Neural cell (in vitro differentiated cells): ENCODE data around the gene ZSCAN2. TPM values are rescaled to one million over a fixed set of nuclear protein-coding genes. Genes with fewer than 3 reads are reported as not detected.

Experiments used
- H2AFZ ChIP-seq: fragments of 200-600, 300-800 bp; sonication (generic), shearing (Covaris generic); 2 replicates; pipeline ENCODE4 v1.6.0; 2014; ENCODE audit warnings: low read depth, mild to moderate bottlenecking, antibody characterized with exemption, low read length, moderate library complexity
- H3F3A ChIP-seq: fragments of 200-600 bp; shearing (Covaris generic); 2 replicates; pipeline ENCODE4 v1.6.1; 2016; ENCODE audit warnings: mild to moderate bottlenecking, moderate library complexity, mixed read lengths, antibody characterized with exemption, low read length; ENCODE audit not compliant: insufficient read depth, poor library complexity, severe bottlenecking
- H3K27ac ChIP-seq: fragments of 200-600, 300-800 bp; sonication (generic), shearing (Covaris generic); 2 replicates; pipeline ENCODE4 v1.5.1; 2014; ENCODE audit warnings: mild to moderate bottlenecking, low read length, moderate library complexity
- H3K27me3 ChIP-seq: fragments of 300-800, 200-600 bp; sonication (generic), shearing (Covaris generic); 2 replicates; pipeline ENCODE4 v1.6.0; 2014; ENCODE audit warnings: mild to moderate bottlenecking, low read depth, low read length, moderate library complexity; ENCODE audit not compliant: insufficient read depth
- H3K36me3 ChIP-seq: fragments of 300-800, 200-600 bp; sonication (generic), shearing (Covaris generic); 2 replicates; pipeline ENCODE4 v1.5.1; 2014; ENCODE audit warnings: mild to moderate bottlenecking, antibody characterized with exemption, low read length, moderate library complexity; ENCODE audit not compliant: insufficient read depth
- H3K4me2 ChIP-seq: fragments of 300-800, 200-600 bp; sonication (generic), shearing (Covaris generic); 2 replicates; pipeline ENCODE4 v1.6.0; 2014; ENCODE audit warnings: mild to moderate bottlenecking, low read length
- H3K4me3 ChIP-seq: fragments of 300-800, 200-600 bp; sonication (generic), shearing (Covaris generic); 2 replicates; pipeline ENCODE4 v1.5.1; 2014; ENCODE audit warnings: mild to moderate bottlenecking, low read length, moderate library complexity
- H3K79me2 ChIP-seq: fragments of 200-600 bp; shearing (Covaris generic); replicated peaks from 2 replicates; pipeline ENCODE4 v1.6.0; 2014; ENCODE audit warnings: mild to moderate bottlenecking, low read length, moderate library complexity; ENCODE audit not compliant: insufficient read depth
- H3K9ac ChIP-seq: fragments of 300-800, 200-600 bp; sonication (generic), shearing (Covaris generic); 2 replicates; pipeline ENCODE4 v1.6.1; 2016; ENCODE audit warnings: mild to moderate bottlenecking, low read length, mixed read lengths
- H3K9me2 ChIP-seq: fragments of 200-600 bp; shearing (Covaris generic); 2 replicates; pipeline ENCODE4 v1.6.1; 2016; ENCODE audit warnings: mild to moderate bottlenecking, low read length, mixed read lengths; ENCODE audit not compliant: insufficient read depth
- H3K9me3 ChIP-seq: fragments of 200-600, 300-800 bp; sonication (generic), shearing (Covaris generic); 2 replicates; pipeline ENCODE4 v1.6.1; 2016; ENCODE audit warnings: mild to moderate bottlenecking, mixed run types, low read length, moderate library complexity, mixed read lengths
- H4K20me1 ChIP-seq: fragments of 200-600 bp; shearing (Covaris generic); 2 replicates; pipeline ENCODE4 v1.6.1; 2016; ENCODE audit warnings: mild to moderate bottlenecking, mixed run types; ENCODE audit not compliant: insufficient read depth
- CTCF ChIP-seq: fragments of 450-650 bp; IDR thresholded peaks from 2 replicates; pipeline ENCODE4 v1.5.1; 2014; ENCODE audit warnings: antibody characterized with exemption, mild to moderate bottlenecking, moderate library complexity; ENCODE audit not compliant: poor library complexity, severe bottlenecking
- EP300 ChIP-seq: fragments of 450-650 bp; conservative IDR thresholded peaks from 2 replicates; pipeline ENCODE4 v1.6.1; 2014; ENCODE audit warnings: antibody characterized with exemption, mild to moderate bottlenecking, moderate library complexity; ENCODE audit not compliant: poor library complexity, severe bottlenecking
- EZH2 ChIP-seq: fragments of 200-600, 300-800 bp; shearing (Covaris generic), sonication (generic); IDR thresholded peaks from 2 replicates; pipeline ENCODE4 v1.6.1; 2014; ENCODE audit warnings: antibody characterized with exemption, low read length, borderline replicate concordance, mild to moderate bottlenecking; ENCODE audit not compliant: insufficient read depth, poor library complexity, severe bottlenecking
- MXI1 ChIP-seq: fragments of 450-650 bp; conservative IDR thresholded peaks from 2 replicates; pipeline ENCODE4 v1.6.1; 2014; ENCODE audit warnings: antibody characterized with exemption, mild to moderate bottlenecking; ENCODE audit not compliant: poor library complexity, severe bottlenecking
- POLR2AphosphoS5 ChIP-seq: IDR thresholded peaks from 2 replicates; pipeline ENCODE4 v1.6.1; 2012
- RAD21 ChIP-seq: fragments of 450-650 bp; conservative IDR thresholded peaks from 2 replicates; pipeline ENCODE4 v1.6.1; 2014; ENCODE audit warnings: antibody characterized with exemption, mild to moderate bottlenecking, moderate library complexity
- REST ChIP-seq: IDR thresholded peaks from 2 replicates; pipeline ENCODE4 v1.6.1; 2012; ENCODE audit warnings: borderline replicate concordance
- SMC3 ChIP-seq: fragments of 450-650 bp; conservative IDR thresholded peaks from 2 replicates; pipeline ENCODE4 v1.6.1; 2014; ENCODE audit warnings: antibody characterized with exemption, mild to moderate bottlenecking, moderate library complexity; ENCODE audit not compliant: poor library complexity
- TAF1 ChIP-seq: IDR thresholded peaks from 2 replicates; pipeline ENCODE4 v1.6.1; 2012; ENCODE audit warnings: low read depth
- polyA plus RNA-seq: library from polyadenylated mRNA; depleted of rRNA; stranded (reverse); fragments of >200 nt; gene quantifications from 2 replicates; pipeline ENCODE4 v1.2.3, GENCODE V29; 2014

Gene ZSCAN2
- polyA plus RNA-seq, 1 donor from 2014 or later, result 55.6 TPM

- TF ChIP-seq CTCF (no peak), RAD21 (no peak), POLR2AphosphoS5 (no peak), MXI1 (no peak), TAF1 (no peak), EP300 (no peak), SMC3 (no peak), EZH2 (no peak), REST (no peak)
- peaks cover 18% of the 10 kb centered on the region for H4K20me1 ChIP-seq
Observed at GRCh38 chr15:84603630-84604379, 3.0 kb downstream of the ZSCAN2 start.

GRCh38 chr15:84604826-84605553, 4.2 kb downstream of the ZSCAN2 start:
- H3K9me3 ChIP-seq, result no peaks in the 10 kb centered on the region
- peak overlapping the region; percentile 71 for H3K4me3 ChIP-seq
- H3K9ac ChIP-seq, result no peak overlapping the region
- peak overlapping the region; percentile 8 for H3K4me2 ChIP-seq
- no peaks in the 10 kb centered on the region for H3F3A ChIP-seq
- H3K27ac ChIP-seq, result no peak overlapping the region
- H3K27me3 ChIP-seq, result no peaks in the 10 kb centered on the region
- no peak overlapping the region for H2AFZ ChIP-seq
- TF ChIP-seq TAF1 (no peak), POLR2AphosphoS5 (no peak), SMC3 (no peak), REST (no peak), EZH2 (no peak), CTCF (no peak), MXI1 (no peak), RAD21 (no peak), EP300 (no peak)
- H4K20me1 ChIP-seq, result peaks cover 18% of the 10 kb centered on the region
- peaks cover 7% of the 10 kb centered on the region for H3K36me3 ChIP-seq
- H3K79me2 ChIP-seq, result peaks cover 70% of the 10 kb centered on the region
- H3K9me2 ChIP-seq, result no peaks in the 10 kb centered on the region

More at GRCh38 chr15:84603630-84604379, 3.0 kb downstream of the ZSCAN2 start:
- Histone ChIP-seq H3K9me3 (no peaks in the 10 kb centered on the region), H3K27me3 (no peaks in the 10 kb centered on the region), H2AFZ (no peak overlapping the region), H3K4me3 (peak overlapping the region; percentile 71), H3K9ac (no peak overlapping the region), H3K4me2 (no peak overlapping the region), H3K9me2 (no peaks in the 10 kb centered on the region), H3K79me2 (peaks cover 61% of the 10 kb centered on the region), H3K27ac (no peak overlapping the region), H3F3A (no peaks in the 10 kb centered on the region), H3K36me3 (peaks cover 7% of the 10 kb centered on the region)
